ENCODE measurements around the gene RHBG. TPM values are rescaled to one million over a fixed set of nuclear protein-coding genes. Genes with fewer than 3 reads are reported as not detected.

RHBG gene
- total RNA-seq, 1 experiment from 2014 or later: 0.69 TPM

DNA sequence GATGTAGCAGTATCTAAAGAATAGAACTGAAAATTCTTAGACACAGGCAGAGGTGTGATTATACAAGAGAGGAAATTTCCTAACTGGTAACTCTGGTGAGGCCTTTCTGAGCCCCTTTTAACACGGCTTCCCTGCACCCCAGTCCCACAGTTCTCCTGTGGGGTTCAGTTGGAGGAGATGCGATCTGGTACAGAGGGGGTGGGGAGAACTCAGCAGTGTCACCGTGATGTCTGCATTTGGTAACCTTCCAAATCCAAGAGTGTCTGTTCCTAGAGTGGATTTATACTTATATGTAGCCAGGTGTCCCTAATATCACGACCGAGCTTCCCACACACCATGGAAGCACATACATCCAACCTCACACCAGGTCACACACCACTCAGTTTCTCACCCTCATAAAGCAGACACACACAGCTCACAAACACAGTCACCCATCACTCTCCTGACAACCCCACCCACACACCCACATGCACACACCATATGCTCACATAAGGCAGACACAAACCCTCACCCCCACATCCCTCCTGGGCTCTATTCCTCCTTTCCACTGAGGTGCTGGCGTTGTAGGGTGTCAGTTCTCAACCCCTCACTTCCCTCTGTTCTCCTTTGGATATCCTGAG is 48.5 kb downstream of the RHBG start:
- no peak for DNase-seq
- H3K36me3 ChIP-seq (replicated peaks; ENCODE audit: control insufficient read depth, insufficient read depth, low read length): no peaks in the 10 kb centered on the region
- H3K27me3 ChIP-seq (ENCODE audit: control insufficient read depth, insufficient read depth, low read length): peaks cover 33% of the 10 kb centered on the region
- no peak overlapping the region for H3K4me3 ChIP-seq (ENCODE audit: insufficient read depth, low read depth, low read length)

DNA sequence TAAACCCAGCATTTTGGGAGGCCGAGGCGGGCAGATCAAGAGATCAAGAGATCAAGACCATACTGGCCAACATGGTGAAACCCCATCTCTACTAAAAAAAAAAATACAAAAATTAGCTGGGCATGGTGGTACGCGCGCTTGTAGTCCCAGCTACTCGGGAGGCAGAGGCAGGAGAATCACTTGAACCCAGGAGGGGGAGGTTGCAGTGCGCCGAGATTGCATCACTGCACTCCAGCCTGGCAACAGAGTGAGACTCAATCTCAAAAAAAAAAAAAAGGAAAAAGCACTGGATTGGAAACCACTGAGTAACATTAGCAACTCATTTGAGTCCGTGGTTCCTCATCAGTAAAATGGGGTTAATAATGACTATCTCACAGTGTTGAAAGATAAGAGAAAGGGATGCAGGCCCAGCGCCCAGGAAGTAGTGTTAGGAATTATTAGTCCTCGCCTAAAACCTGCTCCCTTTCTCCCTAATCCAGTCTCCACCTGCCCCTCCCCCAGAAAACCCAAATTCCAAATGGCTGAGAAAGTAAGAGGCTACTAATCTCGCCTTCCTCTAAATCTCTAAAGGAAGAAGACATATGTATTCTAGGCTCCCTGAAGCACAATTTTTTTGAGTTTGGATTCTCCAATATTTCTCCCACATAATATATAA is 49.5 kb downstream of the RHBG start:
- Histone ChIP-seq H3K27me3 (ENCODE audit: control insufficient read depth, insufficient read depth, low read length) (peaks cover 44% of the 10 kb centered on the region), H3K4me3 (ENCODE audit: insufficient read depth, low read depth, low read length) (no peak overlapping the region), H3K36me3 (replicated peaks; ENCODE audit: control insufficient read depth, insufficient read depth, low read length) (no peaks in the 10 kb centered on the region)
- no peak for DNase-seq

DNA sequence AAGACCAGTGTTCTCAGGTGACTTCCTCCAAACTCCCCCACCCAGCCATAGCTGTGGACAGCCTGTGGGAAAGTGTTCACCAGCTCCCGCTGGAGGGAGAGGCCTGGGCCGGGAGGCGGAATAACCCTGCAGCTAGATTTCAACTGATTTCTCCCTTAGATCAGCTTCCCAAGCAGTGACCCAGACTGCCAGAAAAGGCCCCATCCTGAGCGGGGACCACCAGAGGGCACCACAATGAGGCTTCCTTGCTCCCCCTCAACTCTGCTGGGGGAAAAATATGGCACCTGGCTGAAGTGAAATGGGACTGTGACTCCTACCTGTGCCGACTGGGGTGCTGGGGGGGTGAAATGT is 50.8 kb downstream of the RHBG start:
- peak; percentile 89 for DNase-seq
- peaks cover 56% of the 10 kb centered on the region for H3K27me3 ChIP-seq (ENCODE audit: control insufficient read depth, insufficient read depth, low read length)
- no peaks in the 10 kb centered on the region for H3K36me3 ChIP-seq (replicated peaks; ENCODE audit: control insufficient read depth, insufficient read depth, low read length)
- H3K4me3 ChIP-seq (ENCODE audit: insufficient read depth, low read depth, low read length): peak overlapping the region; percentile 61

DNA sequence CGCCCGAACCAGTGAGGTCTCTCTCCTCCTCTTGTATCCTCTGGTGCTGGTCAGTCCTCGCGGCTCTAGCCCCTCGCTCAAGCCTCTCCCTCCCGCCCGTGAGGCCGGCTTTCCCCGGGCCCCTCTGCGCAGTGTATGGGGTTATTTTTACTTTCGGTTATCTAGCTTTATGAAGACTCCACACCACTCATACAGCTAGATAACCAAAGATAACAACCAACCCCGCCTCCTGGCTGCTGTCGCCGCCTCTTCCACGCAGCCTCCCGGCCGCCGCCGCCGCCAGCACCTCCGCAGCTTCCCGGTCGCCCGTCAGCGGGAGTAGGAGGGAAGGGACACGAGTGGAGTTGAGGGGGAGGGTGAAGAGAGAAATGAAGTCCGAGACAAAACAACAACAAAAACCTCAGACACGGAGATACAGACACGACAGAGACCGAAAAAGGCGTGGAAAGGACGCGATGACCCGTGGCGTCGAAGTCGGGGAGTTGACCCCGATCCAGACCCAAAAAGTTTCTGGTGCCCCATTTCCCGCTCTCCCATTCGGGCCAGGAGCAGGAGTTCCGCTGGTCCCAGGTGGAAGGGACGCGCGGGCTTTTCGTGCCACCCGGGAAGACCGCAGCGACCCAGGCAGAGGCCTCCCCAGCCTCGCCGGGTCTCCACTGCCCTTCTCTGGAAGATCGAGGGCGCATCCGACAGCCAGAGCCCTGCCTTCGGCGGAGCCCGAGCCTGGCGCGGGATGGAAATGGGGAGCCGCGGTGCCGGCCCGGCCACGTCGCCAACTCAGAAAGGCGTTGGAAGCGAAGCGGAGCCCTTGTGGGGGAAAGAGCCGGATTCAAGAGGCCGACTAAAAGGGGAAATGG is 51.4 kb downstream of the RHBG start:
- Histone ChIP-seq H3K4me3 (ENCODE audit: insufficient read depth, low read depth, low read length) (peak overlapping the region; percentile 61), H3K36me3 (replicated peaks; ENCODE audit: control insufficient read depth, insufficient read depth, low read length) (no peaks in the 10 kb centered on the region), H3K27me3 (ENCODE audit: control insufficient read depth, insufficient read depth, low read length) (peaks cover 62% of the 10 kb centered on the region)
- DNase-seq: peak; percentile 84

DNA sequence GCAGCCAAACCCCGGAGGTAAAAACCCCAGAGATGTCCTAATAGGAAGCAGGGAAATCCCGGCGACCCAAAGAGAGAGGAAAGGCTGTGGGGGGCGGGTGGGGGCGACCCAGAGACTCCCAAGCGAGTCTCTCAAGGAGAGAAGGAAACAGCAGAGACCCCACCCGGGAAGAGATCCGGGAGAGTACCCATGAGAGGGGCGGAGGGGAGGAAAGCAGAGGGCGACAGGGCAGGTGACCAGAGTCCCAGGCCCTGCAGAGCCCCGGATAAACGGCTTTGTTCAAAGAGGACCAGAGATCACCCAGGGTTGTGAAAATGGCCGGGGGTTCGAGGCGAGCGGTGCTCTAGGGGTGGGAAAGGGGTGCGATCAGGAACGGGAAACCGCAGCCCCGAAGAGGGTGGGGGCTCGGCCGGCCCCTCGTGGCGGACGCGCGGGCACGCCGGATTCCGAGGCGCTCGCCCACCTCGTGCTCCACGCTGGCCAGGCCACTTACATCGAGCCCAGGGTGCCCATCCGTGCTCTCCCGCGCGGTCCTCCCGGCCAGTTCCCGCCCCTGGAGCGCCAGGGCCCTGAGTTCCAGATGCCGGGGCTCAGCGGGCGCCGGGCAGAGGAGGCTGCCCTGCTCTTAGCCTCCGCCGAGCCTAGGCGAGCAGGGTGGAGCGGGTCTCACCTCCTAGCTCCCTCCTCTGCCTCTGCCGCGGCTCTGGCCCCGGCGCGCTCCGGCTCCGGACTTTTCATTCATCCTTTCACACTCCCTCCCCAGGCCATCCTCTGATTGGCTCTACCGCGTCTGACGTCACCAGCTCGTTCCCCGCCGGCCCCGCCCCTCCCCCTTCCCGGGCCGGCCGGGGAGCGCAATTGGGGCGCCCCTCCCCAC is 52.3 kb downstream of the RHBG start:
- Histone ChIP-seq H3K4me3 (ENCODE audit: insufficient read depth, low read depth, low read length) (peak overlapping the region; percentile 61), H3K36me3 (replicated peaks; ENCODE audit: control insufficient read depth, insufficient read depth, low read length) (no peaks in the 10 kb centered on the region), H3K27me3 (ENCODE audit: control insufficient read depth, insufficient read depth, low read length) (peaks cover 71% of the 10 kb centered on the region)
- peak; percentile 99 for DNase-seq

DNA sequence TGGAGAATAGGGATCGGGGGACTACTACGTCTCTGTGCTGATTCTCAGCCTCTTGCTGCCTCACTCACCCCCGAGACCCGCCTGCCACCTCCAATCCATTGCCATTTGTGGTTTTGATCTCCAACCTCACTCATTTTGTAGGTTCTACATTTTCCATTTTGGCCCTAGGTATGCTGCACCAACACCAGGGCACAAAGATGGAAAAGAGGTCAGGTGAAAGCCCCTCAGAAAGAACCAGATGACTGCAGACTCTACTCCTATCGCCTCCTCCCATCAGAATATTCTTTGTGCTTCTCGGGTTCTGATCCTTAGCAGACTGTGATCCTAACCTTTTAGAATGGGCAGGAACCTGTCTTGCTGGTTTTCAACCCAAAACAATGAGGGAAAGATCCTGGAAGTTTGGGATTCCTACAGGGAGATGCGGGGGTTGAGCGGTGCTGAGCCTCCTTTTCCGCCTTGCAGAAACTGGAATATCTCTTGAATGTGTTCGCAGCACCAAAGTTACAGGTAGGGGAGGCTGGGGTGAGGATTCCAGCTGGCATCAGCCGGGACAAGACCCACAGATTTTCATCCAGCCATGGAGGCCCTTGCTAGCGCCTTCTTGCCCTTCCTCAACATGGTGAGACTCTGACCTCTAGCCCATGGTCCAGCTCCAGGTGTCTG is 53.1 kb downstream of the RHBG start:
- Histone ChIP-seq H3K4me3 (ENCODE audit: insufficient read depth, low read depth, low read length) (peak overlapping the region; percentile 61), H3K36me3 (replicated peaks; ENCODE audit: control insufficient read depth, insufficient read depth, low read length) (no peaks in the 10 kb centered on the region), H3K27me3 (ENCODE audit: control insufficient read depth, insufficient read depth, low read length) (peaks cover 76% of the 10 kb centered on the region)
- no peak for DNase-seq

DNA sequence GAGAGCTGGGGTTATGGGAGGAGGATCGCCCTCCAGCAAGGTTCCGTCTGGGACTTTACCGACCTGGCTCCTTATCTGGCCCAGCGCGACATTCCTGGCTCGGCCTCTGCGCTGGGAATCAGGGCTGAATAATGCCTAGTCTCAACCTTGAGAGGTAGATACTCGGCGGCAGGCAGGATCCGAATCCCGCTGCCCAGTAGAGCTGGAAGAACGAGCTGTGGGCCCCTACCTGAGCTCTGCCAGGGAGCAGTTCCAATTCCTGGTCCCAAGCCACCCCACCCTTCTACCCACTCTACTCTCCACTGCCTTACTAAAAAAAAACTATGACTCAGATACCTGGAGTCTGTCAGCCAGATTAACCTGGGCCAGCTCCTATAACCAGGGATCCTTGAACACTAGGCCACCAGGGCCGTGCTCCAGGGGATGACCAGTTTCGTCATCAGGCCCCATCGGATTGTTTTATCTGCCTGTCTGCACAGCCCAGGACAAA is 53.6 kb downstream of the RHBG start:
- no peak for DNase-seq
- peaks cover 81% of the 10 kb centered on the region for H3K27me3 ChIP-seq (ENCODE audit: control insufficient read depth, insufficient read depth, low read length)

DNA sequence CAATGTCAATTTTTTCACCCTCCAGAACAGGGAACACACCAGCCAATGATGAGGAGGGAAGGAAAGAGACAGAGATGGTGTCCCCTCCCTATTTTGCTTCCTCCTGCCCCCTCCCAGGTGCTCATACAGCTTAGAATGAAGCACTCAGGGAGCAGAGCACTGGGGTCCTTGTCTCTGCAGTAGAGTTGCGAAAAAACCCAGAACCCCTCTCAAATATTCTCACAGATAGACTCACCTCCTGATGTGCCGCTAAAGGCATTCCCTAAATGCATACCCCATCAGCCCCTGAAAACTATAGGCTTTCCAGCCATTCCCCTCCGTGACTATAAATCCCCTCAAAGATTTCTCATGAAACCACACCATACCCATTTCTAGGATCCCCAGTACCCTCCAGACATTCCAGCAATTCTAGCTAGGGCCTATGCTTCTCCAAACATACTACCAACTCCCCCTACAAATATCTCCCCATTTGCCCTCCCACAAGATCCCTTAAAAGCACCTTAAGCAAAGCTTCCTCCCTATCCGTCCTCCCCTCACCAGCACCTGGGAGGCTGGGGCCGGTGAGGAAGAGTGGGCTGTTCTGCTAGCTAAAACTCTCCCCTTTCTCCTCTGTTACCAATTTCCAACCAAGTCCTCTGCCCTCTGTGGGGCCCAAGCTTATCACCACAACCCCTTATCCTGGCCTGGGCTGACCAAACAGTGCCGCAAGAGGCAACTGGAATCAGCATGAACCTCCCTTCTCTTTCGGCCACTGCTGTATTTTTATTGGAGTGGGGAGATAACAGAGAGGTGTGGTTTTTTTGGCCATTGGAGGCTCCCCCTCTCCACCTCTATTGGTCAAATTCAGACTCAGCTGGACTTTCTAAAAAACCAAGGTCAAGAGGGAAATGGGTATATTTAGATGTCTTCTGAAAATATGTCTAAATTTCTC is 54.7 kb downstream of the RHBG start:
- DNase-seq: no peak
- Histone ChIP-seq H3K27me3 (ENCODE audit: control insufficient read depth, insufficient read depth, low read length) (peaks cover 91% of the 10 kb centered on the region), H3K36me3 (replicated peaks; ENCODE audit: control insufficient read depth, insufficient read depth, low read length) (no peaks in the 10 kb centered on the region), H3K4me3 (ENCODE audit: insufficient read depth, low read depth, low read length) (no peak overlapping the region)

More for the DNA sequence above, 53.6 kb downstream of the RHBG start:
- Histone ChIP-seq H3K4me3 (ENCODE audit: insufficient read depth, low read depth, low read length) (no peak overlapping the region), H3K36me3 (replicated peaks; ENCODE audit: control insufficient read depth, insufficient read depth, low read length) (no peaks in the 10 kb centered on the region)

DNA sequence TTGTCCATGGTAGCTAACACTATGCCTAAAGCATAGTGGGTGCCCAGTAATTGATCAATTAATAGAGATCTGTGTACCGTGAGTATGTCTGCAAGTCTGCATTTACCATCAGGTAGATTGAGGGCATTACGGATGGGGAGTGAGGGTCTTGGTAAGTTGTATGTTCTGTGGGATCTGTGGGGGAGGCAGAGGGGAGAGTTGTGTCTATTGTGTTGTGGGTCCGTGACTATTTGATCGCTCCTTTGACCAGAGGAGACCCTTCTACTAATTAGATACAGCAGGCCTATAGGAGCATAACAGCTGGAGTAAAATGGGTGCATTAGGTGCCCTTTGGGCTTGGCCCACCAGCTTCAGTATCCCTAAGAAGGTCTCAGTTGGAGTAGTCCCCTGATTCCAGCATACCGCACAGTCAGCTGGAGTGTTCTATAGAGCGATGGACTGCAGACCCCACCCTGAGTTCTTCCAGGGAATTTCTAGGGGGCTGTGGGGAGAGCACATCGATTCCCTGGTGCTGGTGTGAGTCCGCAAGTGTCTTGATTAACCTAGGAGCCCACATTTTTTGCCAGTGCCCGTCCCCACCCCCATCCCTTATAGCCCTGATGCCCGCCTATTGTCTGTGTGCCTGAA is 55.9 kb downstream of the RHBG start:
- Histone ChIP-seq H3K4me3 (ENCODE audit: insufficient read depth, low read depth, low read length) (no peak overlapping the region), H3K36me3 (replicated peaks; ENCODE audit: control insufficient read depth, insufficient read depth, low read length) (no peaks in the 10 kb centered on the region), H3K27me3 (ENCODE audit: control insufficient read depth, insufficient read depth, low read length) (peaks cover 97% of the 10 kb centered on the region)
- DNase-seq: no peak

DNA sequence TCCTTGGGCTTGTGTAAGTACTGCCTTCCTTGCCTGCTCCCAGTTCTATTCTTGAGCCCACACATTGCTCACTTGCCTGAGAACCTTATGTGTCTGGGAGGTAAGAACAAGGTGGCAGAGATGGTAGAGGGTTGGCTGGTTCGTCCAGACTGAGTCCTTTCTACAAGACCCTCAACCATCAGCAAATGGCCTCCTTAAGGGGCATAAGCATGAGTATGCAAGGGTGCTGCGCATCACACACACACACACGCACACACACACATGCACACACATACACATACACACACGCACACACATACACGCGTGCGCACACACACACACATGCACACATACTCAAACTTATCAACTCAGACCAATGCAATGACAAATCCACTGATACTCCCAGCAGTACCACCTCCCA is 56.9 kb downstream of the RHBG start:
- Histone ChIP-seq H3K36me3 (replicated peaks; ENCODE audit: control insufficient read depth, insufficient read depth, low read length) (no peaks in the 10 kb centered on the region), H3K4me3 (ENCODE audit: insufficient read depth, low read depth, low read length) (no peak overlapping the region), H3K27me3 (ENCODE audit: control insufficient read depth, insufficient read depth, low read length) (peaks cover 94% of the 10 kb centered on the region)
- DNase-seq: no peak

DNA sequence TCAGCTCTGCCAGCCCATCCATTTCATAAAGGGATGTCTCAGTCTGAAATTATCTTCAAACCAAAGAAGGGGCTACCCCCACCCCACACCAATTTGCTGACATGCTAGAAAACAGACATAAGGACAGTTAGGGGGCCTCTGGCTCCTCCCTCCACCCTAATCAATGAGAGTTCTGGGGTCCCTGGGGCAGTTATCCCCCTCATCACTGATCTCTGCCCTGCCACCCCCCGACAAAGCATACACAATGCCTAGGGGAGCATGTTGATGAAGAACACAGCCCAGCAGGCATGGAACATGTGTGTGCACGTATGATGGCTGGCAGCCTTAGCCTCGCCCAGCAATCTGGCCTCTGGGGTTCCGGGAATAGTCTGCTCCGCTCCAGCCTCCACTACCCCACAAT is 58.9 kb downstream of the RHBG start:
- no peak for DNase-seq
- no peak overlapping the region; the same call in 1 of the 2 replicates for H3K4me3 ChIP-seq (ENCODE audit: insufficient read depth, low read depth, low read length)
- no peaks in the 10 kb centered on the region for H3K36me3 ChIP-seq (replicated peaks; ENCODE audit: control insufficient read depth, insufficient read depth, low read length)
- H3K27me3 ChIP-seq (ENCODE audit: control insufficient read depth, insufficient read depth, low read length): peaks cover 96% of the 10 kb centered on the region

DNA sequence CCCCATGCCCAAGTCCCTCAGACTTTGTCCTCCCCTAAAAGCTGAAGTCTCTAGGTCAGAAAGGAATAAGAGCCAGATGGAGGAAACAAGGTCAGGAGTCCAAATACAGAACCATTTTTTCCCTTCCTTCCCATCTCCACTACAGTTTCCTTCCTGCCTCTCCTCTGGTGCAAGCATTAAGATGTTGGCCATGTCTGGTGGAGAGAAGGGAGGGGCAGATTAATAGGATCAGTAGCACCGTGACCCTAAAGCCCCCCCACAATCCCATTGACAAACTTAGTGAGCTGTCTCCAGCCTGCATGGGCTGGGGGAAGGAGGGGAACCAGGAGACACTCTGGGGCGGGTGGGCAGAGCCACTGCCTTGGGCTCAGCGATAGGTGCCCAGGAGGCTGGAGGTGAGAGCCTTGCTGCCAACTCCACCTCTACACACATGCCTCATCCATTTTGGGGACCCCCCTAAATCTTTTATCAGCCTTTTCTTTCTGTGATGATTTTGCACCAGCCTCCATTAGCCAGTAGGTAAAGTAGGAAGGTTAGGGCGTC is 59.8 kb downstream of the RHBG start:
- no peak for DNase-seq
- Histone ChIP-seq H3K4me3 (ENCODE audit: insufficient read depth, low read depth, low read length) (no peak overlapping the region), H3K36me3 (replicated peaks; ENCODE audit: control insufficient read depth, insufficient read depth, low read length) (no peaks in the 10 kb centered on the region), H3K27me3 (ENCODE audit: control insufficient read depth, insufficient read depth, low read length) (peaks cover 96% of the 10 kb centered on the region)

Data from H7 (cell line).